GM19023 (cell line): ENCODE measurements around the gene CADPS.

Experiments
- ATAC-seq: cut with Tn5 transposase; IDR thresholded peaks from one replicate; pipeline ENCODE4 v1.9.1; 2021; ENCODE audit warnings: mild to moderate bottlenecking, moderate library complexity; ENCODE audit not compliant: unreplicated experiment

Gene CADPS

DNA sequence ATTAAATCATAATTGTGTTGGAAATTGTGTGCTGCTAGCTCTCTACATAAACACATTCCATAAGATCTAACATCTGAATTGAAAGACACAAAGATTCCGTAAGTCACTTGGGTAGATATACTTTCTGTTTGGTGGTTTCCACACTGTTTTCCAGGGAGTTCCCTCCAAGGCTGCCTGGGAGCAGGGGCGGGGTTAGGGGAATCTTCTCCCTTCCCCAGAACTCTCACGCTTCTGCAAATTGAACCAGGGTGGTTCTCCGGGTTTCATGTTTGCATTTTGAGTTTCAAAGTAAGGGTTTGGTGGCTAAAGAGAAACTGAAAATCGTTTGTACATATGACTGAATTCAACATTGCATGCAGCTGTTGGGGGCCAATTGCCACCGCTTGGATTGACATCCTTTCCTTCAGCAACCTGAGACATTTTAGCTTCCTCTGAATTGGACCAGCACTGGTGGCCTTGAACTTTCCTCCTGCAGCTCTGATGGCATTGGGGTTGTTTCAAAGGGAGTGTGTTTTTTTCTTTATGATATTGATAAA lies 309.1 kb downstream of the CADPS start:
- ATAC-seq, result no peak

DNA sequence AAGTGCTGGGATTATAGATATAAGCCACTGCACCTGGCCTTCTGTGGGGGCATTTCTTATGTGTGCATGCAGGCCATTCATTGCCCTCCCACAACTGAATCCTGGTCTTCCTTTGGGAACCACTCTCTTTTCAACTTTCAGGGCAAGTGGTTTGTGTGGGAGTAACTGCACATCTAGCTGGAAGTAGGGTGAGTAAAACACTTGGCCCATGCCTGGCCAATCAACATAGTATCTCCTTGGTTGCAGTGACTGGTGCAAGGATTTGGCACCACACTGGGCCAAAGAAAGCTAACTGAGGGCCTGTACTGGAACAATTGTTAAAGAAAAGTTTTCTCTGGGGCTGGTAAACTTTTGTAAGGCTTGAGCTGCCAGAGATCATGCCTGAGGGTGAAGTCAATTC lies 312.6 kb downstream of the CADPS start:
- ATAC-seq, result no peak

DNA sequence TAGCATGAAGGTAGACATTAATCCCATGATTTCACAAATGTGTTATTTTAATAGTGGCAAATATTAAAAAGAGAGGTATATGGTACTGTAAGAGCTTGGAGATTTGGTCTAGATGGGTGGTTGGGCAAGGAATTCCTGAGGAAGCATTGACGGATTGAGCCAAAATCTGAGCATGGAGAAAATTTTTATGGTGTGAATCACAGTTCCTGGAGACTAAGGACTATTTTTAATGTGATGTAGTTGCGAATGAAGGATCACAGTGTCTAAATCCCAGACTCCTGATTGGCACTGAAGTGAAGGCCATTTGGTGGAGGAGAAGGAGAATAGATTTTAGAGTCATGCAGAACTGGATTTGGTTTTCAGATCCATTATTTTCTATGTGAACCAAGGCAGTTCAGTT lies 313.2 kb downstream of the CADPS start:
- no peak for ATAC-seq

DNA sequence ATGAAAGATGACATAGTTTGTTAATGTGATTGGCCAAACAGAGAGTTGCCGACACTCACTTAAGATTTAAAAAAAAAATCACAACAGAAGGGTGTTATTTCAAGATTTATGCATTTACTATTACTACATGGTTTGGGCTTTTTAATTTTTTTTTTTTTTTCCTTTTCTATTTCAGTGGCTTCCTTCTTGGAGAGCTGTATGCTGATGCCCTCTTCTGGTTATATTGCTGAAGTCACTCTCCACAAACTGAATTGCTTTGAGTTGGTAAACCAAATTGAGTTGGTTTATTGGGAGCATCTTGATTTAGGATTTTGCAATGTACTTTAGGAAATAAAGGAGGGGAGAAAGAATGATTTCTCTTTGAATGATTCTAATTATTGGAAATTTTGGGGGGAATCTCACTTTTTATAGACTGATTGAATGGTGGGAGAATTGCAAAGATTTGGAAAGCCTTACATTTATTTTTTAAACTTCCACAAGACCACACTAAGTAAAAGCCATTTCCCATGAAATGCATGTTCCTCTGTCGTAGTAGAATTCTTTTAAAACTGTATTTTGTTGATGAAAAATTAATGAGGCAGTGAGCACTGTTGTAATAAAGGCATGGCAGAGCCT lies 315.3 kb downstream of the CADPS start:
- no peak for ATAC-seq

DNA sequence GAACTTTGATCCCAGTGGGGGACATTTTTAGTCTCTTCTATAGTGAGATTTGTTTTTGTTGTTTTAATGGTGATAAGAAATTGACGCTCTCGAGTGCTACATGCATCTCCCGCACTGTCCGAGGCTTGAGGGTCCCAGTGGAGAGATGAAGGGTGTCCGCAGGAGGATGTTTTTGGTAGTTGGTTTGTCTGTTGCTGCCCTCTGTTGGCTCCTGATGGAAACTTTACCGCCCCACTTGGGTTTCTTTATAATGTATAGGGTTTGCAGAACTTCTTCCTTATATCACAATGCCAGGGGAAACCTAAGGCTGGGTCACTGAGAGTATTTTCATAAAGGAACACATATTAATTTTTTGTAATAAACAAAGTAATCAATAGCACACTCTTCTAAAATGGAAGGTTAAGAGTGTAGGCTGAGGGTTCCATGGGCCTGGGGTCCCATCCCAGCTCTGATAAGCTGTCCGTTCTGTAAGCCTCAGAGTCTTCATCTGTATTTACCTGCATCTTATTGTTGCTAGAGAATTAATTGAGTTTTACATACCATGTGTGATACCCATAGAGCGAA lies 316.6 kb downstream of the CADPS start:
- no peak for ATAC-seq

DNA sequence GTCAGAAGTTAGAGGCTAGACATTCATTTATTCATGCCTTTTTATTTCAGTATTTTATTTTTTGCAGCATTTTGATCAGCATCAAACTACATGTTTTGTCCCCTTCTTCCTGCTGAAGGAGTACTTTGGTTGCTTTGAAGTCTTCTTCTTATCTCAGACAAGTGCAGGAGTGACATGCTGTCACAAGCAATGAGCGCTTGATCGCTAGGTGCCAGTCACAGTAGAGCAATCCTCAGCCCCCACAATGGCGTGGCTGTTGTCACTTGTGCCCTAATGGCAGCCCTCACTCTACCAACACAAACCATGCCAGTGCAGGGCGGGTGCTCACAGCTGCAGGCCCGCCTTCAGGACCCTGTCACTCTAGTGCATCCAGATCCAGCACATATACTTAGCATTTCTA lies 317.2 kb downstream of the CADPS start:
- ATAC-seq, result no peak

DNA sequence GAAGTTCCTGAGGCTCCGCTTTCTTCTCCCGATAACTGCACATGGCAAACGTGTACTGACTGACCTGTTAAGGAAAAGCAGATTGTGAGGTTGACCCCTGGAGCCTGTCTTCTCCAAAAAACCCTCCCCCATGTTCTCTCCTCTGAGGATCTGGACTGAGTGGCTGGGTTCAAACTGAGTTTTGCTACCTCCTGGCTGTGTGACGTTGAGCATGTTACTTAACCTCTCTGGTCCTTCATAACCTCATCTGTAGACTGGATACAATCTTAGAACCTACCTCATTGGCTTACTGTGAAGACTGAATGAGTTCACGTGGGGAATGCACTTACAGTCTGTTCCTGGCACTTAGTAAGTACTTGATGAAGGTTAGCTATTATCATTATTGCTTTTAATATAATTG lies 317.8 kb downstream of the CADPS start:
- no peak for ATAC-seq

DNA sequence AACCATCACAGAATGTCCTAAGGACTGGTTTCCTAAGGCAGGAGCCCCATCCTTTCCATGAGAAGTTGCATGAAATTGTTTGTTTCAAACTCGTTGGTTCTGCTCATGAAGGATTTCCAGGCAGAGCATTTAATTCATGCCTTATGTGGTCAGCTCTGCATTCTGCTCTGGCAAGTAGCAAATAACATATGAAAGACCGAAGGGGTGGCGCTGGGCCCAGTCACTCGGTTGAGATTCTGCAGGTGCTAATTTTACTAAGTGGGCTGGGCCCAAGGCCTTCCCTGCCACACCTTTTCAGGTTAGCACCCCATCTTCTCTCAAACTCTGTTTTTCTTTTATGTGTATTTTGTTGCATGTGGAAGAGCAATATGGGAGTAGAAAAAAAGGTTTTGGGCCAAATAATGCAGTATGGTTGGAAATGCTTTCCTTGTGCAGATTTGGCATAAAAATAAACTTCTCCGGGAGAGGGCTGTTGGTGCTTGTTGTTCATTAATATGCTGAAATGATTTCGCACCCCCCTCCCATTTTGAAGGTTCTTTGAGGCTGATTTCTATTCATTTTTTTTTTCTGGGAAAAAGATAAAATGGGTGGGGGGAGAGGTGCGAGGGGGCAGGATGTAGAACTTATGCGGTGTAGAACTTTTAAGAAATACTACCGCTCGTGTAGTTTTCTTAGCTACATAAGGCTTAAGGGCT lies 318.9 kb downstream of the CADPS start:
- ATAC-seq, result no peak

DNA sequence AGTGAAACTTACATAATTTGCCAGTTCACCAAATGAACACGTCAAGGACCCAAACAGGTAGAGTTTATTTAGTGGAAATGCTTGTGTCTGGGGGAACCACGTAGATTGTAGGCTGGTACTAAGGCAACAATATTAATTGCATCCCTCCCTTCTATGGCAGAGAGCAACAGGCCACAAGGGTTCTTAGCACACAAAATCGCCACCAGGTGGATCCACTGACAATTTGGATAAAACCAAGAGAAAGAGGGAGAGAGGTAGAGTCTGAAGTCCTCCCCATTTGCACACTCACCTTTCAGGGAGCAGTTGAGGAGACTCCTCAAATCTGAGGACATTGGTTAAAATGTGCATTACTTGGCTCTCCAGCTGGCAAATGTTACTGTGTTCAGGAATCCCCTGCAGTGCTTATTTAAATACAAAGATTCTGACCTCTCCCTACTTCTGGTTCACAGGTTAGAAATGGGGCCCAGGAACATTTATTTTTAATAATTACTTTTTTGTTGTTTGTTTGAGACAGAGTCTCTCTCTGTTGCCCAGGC lies 320.9 kb downstream of the CADPS start:
- no peak for ATAC-seq

DNA sequence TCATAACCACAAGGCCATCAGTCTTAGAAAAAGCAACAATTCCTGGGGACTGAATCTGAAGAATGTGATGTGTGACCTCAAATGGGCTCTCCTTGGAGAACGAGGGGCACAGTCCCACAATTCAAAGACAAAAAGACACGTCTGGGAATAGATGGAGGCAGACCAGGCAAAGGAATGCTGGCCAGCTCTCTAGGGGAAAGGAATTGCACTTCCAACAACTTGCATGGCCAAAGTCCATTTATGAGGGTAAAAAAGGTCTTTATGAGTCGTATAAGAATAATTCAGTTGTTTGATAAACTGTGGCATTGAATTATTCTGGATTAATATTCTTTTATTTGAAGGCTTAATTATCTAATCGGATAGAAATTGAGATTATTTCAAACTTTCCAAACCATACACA lies 321.4 kb downstream of the CADPS start:
- no peak for ATAC-seq

DNA sequence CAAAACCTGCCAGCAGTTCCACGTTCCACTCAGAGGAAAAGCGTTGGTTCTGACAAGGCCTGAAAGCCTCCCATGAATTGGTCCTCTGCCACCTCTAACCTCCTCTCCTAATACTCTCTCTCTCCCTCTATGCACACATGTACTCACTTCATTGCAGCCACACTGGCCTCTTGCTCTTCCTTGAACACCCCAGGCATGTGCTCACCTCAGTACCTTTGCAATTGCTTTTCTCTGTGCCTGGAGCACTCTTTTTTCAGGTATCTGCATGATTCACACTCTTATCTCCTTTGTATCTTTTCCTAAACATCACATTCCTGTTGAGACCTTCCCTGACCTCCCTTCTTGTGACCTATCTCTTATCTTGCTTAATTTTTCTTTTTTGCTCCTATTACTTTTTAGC lies 323.7 kb downstream of the CADPS start:
- ATAC-seq, result no peak

DNA sequence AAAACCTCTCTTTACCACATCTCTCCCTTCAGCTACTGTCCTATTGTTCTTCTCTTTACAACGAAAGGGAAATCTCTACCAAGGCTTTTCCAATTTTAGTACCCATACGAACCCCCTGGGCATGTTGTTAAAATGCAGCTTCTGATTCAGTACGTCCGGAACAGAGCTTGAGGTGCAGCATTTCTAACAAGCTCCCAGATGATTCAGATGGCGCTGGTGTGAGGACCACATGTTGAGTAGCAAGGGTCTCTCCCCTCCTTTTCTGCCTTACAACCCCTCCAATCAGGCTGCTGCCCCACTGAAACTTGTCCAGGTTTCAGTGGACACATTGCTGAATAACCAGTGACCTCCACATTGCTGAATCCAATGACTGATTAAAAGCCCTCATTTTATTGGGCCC lies 324.8 kb downstream of the CADPS start:
- ATAC-seq, result no peak

DNA sequence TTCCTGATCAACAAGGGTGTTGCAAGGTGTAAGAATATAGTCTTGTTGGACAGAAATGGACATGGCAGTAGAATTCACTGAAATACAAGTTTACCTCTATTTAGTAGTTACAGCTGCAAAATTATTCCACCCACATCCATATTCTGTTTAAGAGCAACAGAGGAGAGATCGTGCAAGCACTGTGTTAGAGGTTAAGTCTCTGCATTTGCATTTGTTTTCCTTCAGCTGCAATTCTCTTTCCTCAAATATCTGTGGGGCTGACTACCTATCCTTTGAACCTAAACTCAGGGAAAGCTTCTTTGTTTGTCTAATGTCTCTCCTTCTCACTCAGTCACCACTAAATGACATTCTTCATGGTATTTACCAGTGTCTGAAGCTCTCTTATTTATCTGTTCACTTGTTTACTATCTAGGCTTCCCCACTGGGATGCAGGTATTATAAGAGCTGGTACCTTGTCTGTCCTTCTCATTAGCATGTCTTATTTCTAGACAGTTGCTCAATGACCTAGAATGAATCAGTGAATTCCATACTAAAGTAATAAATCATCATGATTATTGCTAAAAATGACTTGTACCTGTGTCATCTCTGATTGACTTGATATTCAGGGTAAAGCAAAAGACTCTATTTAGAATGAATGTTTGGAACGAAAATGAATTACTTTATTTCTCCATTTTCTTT lies 326.5 kb downstream of the CADPS start:
- no peak for ATAC-seq

DNA sequence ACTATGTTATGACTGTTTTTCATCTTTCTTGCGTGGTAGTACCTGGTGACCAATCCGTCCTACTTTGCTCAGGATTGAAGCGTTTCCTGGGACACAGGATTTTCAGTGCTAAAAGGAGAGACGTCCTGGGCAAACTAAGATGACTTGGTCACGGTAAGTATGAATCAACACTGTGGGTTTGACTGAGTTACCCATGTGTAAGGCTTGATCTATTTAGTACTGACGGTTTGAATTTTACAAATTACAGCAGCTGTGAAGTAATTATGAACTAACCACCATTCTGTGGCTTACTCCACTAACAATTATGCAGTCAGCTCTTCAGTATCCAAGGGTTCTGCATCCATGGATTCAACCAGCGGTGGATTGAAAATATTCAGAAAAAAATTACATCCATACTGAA lies 328.9 kb downstream of the CADPS start:
- no peak for ATAC-seq

DNA sequence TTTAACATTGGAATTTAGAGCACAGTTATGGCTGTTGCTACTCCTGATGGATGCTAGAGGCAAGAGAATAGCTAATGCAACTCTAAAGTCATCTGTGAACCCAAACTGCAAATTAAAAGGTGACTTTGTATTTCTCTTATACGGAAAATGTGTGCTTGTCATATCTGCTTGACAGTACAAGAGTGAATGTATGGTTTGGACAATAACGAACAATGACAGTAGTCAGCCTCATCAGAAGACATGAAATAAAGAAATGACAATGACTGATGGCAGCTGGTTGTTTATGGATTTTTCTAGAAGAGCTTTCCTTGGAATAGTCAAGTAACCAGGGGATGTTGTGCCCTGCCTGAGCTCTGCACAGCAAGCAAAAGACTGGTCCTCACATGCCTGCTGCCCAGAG lies 333.0 kb downstream of the CADPS start:
- ATAC-seq, result no peak

DNA sequence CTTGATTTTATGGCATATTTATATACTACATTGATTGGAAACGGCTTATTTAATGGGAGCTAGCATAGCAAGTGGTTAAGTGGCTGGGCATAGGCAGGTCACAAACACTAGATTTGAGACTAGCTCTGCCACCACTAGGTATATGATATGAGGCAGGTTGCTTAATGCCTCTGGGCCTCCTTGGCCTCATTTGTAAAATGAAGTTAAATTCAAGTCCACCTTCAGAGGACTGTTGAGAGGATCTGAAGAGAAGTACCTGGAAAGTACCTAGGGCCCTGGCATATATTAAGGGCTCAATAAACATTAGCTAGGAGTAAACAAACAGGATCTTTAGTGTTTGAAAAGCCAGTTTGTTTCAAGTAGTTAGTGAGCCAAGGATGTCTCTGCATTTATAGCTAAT lies 335.5 kb downstream of the CADPS start:
- ATAC-seq, result no peak

DNA sequence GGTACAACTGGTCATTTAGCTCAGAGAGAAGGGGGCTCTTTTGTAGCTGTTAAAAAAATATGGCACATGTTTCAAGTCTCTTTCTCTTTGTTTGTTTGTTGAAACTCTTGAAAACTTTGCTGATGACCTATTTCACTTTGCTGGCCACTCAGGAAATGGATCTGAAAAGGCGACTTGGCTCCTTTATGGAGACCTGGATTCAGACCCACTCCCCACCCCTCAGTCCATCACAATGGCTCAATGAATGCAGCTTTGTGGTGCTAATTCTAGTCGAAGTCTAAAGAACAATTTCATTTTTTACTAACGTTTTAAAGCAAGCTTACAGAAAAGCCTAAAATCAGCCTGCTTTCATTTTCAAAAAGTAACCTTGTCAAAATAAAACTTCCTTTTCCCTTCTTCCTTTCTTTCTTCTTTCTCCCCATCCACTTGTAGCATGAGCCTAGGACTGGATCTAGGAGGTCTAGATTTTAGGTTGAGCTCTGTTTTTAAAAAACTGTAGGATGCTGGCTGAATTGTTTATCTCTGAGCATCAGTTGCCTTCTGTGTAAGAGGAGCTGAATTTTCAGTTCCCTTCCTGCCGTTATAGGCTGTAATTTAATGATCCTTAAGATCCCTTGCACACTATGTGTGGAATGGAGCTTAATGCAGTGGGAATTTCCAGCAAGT lies 336.4 kb downstream of the CADPS start:
- no peak for ATAC-seq

DNA sequence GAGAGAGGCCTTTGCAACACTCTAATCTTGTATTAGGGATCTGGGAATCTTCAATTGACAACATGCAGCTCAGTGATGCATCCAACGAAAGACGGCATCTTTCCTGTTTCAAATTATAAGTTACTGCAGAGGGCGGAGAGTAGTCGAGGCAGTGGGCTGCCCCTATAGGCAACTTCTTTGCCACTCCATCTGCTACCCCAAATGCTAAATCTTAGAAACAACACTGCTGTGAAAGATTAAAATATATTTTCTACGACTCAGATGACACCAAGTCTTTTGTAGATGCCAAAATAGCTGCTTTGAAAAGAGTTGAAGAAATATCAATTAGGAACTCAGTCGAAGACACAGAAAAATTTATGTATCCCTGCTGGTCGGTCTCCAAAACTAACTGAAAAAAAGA lies 340.9 kb downstream of the CADPS start:
- no peak for ATAC-seq

DNA sequence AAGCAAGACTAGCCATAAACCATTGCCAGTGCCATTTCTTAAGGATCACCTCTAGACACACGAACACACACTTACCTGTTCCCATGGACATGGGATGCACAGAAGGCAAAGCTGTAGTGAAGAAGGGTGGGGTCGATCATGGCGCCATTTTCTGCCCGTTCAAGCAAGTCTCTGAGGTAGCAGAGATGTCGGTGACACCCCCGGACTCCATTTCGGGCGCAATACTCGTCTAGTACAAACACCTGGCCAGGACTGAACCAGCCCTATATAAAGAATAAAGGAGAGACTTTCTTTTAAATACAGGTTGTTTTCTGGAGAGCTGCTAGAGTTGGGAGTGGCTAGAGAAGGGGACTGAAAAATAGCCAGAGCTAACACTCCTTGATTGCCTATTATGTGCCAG lies 342.4 kb downstream of the CADPS start:
- no peak for ATAC-seq

DNA sequence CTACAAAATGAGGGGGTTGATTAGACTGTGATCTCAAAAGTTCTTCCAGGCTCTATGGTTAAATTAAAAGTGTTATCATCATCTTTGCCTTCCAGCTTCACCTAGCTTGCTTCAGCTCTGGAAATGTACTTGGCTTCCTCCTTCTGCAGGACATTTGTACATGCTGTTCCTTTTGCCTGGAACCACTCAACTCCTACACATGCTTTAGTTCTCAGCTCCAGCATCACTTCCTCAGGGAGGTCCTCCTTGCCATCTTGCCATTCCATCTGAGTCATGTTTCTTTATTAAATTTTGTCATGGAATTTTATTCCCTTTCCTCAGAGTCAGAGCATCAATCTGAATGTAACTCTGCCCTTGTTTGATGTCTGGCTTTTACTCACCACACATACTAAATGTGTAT lies 343.2 kb downstream of the CADPS start:
- ATAC-seq, result no peak

DNA sequence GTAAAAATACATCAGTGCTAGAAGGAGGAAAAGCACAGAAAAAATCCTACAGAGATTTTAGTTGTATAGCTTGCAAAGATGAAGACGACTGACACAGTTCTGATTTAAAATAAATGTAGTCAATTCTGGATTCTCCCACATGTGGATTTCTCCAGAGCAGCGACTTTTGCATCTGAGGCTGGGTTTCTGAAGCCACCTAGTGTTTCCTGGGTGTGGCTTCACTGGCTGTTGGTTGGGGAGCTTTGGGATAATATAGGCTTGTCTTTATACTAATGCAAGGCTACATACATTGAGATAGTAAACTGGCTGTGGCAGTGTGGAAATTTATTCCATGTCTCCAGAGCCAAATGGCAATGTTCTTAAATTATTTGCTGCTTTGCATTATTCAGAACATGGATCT lies 343.7 kb downstream of the CADPS start:
- no peak for ATAC-seq
